GM12878 (cell line): Measurements from ENCODE around the gene PRDM8. TPM values are rescaled to one million over a fixed set of nuclear protein-coding genes. Genes with fewer than 3 reads are reported as not detected.

Source experiments
- ATAC-seq: fragments of 200-7000 bp; cut with Tn5 transposase; 3 replicates; pipeline ENCODE4 v1.9.1; 2020; ENCODE audit warnings: mild to moderate bottlenecking, moderate library complexity
- BruUV-seq: library from RNA; stranded (reverse); fragments of 400-500 nt; replicated peaks from 2 replicates; lab custom pipeline; 2021; lab: Mats Ljungman, UMichigan
- CTCF ChIA-PET: fragments of 300-600 bp; sonication (Branson Sonifier 250); formaldehyde crosslinking; extraction: SDS; loops from one replicate; lab custom pipeline; 2021; ENCODE audit warnings: inconsistent platforms; lab: Yijun Ruan, JAX
- POLR2A ChIA-PET: fragments of 350-600 bp; formaldehyde crosslinking; extraction: SDS; loops from one replicate; lab custom pipeline; 2021; ENCODE audit warnings: inconsistent platforms; lab: Charles Lee
- RAD21 ChIA-PET: fragments of 300-600 bp; sonication (Branson Sonifier 250); formaldehyde crosslinking; loops from one replicate; lab custom pipeline; 2023; ENCODE audit warnings: antibody characterized with exemption; ENCODE audit not compliant: unreplicated experiment; lab: Charles Lee
- SMC1A ChIA-PET: fragments of 300-600 bp; sonication (Branson Sonifier 250); formaldehyde crosslinking; loops from one replicate; lab custom pipeline; 2023; ENCODE audit not compliant: unreplicated experiment, uncharacterized antibody; lab: Charles Lee
- DNase-seq: peaks from one replicate; pipeline ENCODE4 v3.0.0-alpha.2; 2011; ENCODE audit warnings: low read depth, low spot score
- FAIRE-seq: peaks from 3 replicates; lab custom pipeline; 2011; peaks lifted over from hg19 to GRCh38; lab: Jason Lieb, UNC
- H2AFZ ChIP-seq: 2 replicates; pipeline ENCODE4 v1.6.0; 2011; ENCODE audit warnings: low read depth, low read length, control low read depth; ENCODE audit not compliant: control insufficient read depth
- H3K27ac ChIP-seq: 2 replicates; pipeline ENCODE4 v1.5.1; 2011; ENCODE audit warnings: control low read depth; ENCODE audit not compliant: control insufficient read depth, insufficient read depth
- H3K27me3 ChIP-seq, 2 experiments: replicated peaks in 1 of 2; 2 replicates each; pipeline versions ENCODE4 v1.6.0 to v1.6.1; 2011; ENCODE audit warnings: low read length in 1 of 2; ENCODE audit not compliant: control insufficient read depth in 2 of 2, insufficient read depth in 2 of 2
- H3K36me3 ChIP-seq, 2 experiments: 2 replicates each; pipeline ENCODE4 v1.5.1; 2011; ENCODE audit warnings: low read length in 1 of 2; ENCODE audit not compliant: control insufficient read depth in 2 of 2, insufficient read depth in 2 of 2
- H3K4me1 ChIP-seq: 2 replicates; pipeline ENCODE4 v1.6.1; 2011; ENCODE audit warnings: mild to moderate bottlenecking, low read length, moderate library complexity, mixed read lengths; ENCODE audit not compliant: control insufficient read depth, insufficient read depth
- H3K4me2 ChIP-seq: 2 replicates; pipeline ENCODE4 v1.6.0; 2011; ENCODE audit warnings: control low read depth; ENCODE audit not compliant: control insufficient read depth, insufficient read depth
- H3K4me3 ChIP-seq: fragments of 200-600 bp; sonication (generic); 2 replicates; pipeline ENCODE4 v1.5.1; 2016
- H3K79me2 ChIP-seq: 2 replicates; pipeline ENCODE4 v1.6.0; 2011; ENCODE audit warnings: low read length; ENCODE audit not compliant: control insufficient read depth, insufficient read depth
- H3K9ac ChIP-seq: 2 replicates; pipeline ENCODE4 v1.8.0; 2011; ENCODE audit warnings: low read length, control low read depth, mixed read lengths; ENCODE audit not compliant: control insufficient read depth, insufficient read depth
- H3K9me3 ChIP-seq: replicated peaks from 3 replicates; pipeline ENCODE4 v1.5.1; 2011; ENCODE audit warnings: mild to moderate bottlenecking, low read length; ENCODE audit not compliant: control insufficient read depth, insufficient read depth
- H4K20me1 ChIP-seq: 2 replicates; pipeline ENCODE4 v1.6.0; 2011; ENCODE audit not compliant: control insufficient read depth, insufficient read depth
- BRCA1 ChIP-seq: IDR thresholded peaks from 2 replicates; pipeline ENCODE4 v1.6.1; 2011; ENCODE audit warnings: low read depth, low read length, improper control_type of control experiment
- CBFB ChIP-seq: IDR thresholded peaks from 2 replicates; pipeline ENCODE4 v1.6.1; 2016; ENCODE audit warnings: antibody characterized with exemption, low read depth
- CHD1 ChIP-seq: IDR thresholded peaks from 2 replicates; pipeline ENCODE4 v1.6.1; 2012; ENCODE audit warnings: low read depth, low read length, improper control_type of control experiment
- HDGF ChIP-seq: fragments of 450-650 bp; IDR thresholded peaks from 2 replicates; pipeline ENCODE4 v1.6.1; 2016; ENCODE audit warnings: antibody characterized with exemption
- PAX8 ChIP-seq: fragments of 450-650 bp; IDR thresholded peaks from 2 replicates; pipeline ENCODE4 v1.6.1; 2017; ENCODE audit warnings: mild to moderate bottlenecking, moderate library complexity
- POLR2A ChIP-seq: IDR thresholded peaks from 2 replicates; pipeline ENCODE4 v1.6.1; 2011; ENCODE audit warnings: low read depth, mild to moderate bottlenecking, low read length
- SMAD5 ChIP-seq: IDR thresholded peaks from 2 replicates; pipeline ENCODE4 v1.6.1; 2016; ENCODE audit warnings: antibody characterized with exemption, low read depth
- SP1 ChIP-seq: IDR thresholded peaks from one replicate; pipeline ENCODE4 v1.6.1; 2011; ENCODE audit warnings: low read depth, low read length
- SUPT20H ChIP-seq: IDR thresholded peaks from 2 replicates; pipeline ENCODE4 v1.6.1; 2011; ENCODE audit warnings: low read depth, mild to moderate bottlenecking, low read length, moderate library complexity, borderline replicate concordance; ENCODE audit not compliant: control insufficient read depth
- TAF1 ChIP-seq: IDR thresholded peaks from 2 replicates; pipeline ENCODE4 v1.6.1; 2011; ENCODE audit warnings: mild to moderate bottlenecking, low read depth, low read length, borderline replicate concordance
- TCF3 ChIP-seq: IDR thresholded peaks from 2 replicates; pipeline ENCODE4 v1.6.1; 2012; ENCODE audit warnings: low read depth, mild to moderate bottlenecking, low read length, borderline replicate concordance; ENCODE audit not compliant: insufficient read depth
- ZSCAN29 ChIP-seq: fragments of 450-650 bp; IDR thresholded peaks from 2 replicates; pipeline ENCODE4 v1.6.1; 2017; ENCODE audit warnings: mild to moderate bottlenecking, moderate library complexity
- WGBS: methylation state at CpG from one replicate; pipeline ENCODE4 v1.1.6; 2016; ENCODE audit warnings: low lambda C conversion rate; ENCODE audit not compliant: insufficient replicate concordance, insufficient coverage; ENCODE audit errors: missing lambda C conversion rate; 5-methylcytosine and 5-hydroxymethylcytosine counted together
- in situ Hi-C: fragments of 300-500 bp; cut with MboI; formaldehyde crosslinking; loops from 9 replicates; pipeline ENCODE4 v1.14.3; 2018; ENCODE audit warnings: mixed read lengths
- intact Hi-C: fragments of 100-400 bp; cut with micrococcal nuclease; formaldehyde crosslinking; loops from one replicate; pipeline ENCODE4 v1.14.2; 2022; ENCODE audit not compliant: unreplicated experiment
- polyA plus RNA-seq, 11 experiments: library from polyadenylated mRNA; depleted of rRNA in 4 of 11; unstranded in 6 of 11; stranded (reverse) in 5 of 11; fragments of >200 nt; fragmentation: Nextera tagmentation in 4 of 11; fragmentation: Illumina TruSeq in 1 of 11; extraction: Ambion mirVana in 4 of 11; extraction: Trizol in 1 of 11; gene quantifications; 1 replicate in 1 of 11; 2 replicates in 10 of 11; pipeline versions ENCODE4 v1.2.1 to v1.2.3, GENCODE V29; 2011 to 2016; ENCODE audit warnings: inconsistent platforms in 2 of 11, missing spikeins in 2 of 11, low read depth in 1 of 11
- total RNA-seq, 4 experiments: library from RNA; depleted of rRNA in 3 of 4; stranded (reverse); fragments of >200 nt in 3 of 4; fragmentation: Illumina TruSeq in 1 of 4; extraction: Trizol in 1 of 4; gene quantifications; 2 replicates each; pipeline versions ENCODE4 v1.2.1 to v1.2.3, GENCODE V29; 2013 to 2021
- TF ChIP-seq, protein P1 (sequence below): IDR thresholded peaks from 2 replicates; pipeline ENCODE4 v1.6.1; 2011; ENCODE audit warnings: low read depth, mild to moderate bottlenecking, low read length, moderate library complexity, borderline replicate concordance; ENCODE audit errors: extremely low read depth

The PRDM8 gene
- total and polyA plus RNA-seq, 10 of the 15 experiments (the other 5 are each of a cell fraction or from before 2014, with no cell fraction given) = 0.09 to 1.6 (median 0.40) TPM

DNA sequence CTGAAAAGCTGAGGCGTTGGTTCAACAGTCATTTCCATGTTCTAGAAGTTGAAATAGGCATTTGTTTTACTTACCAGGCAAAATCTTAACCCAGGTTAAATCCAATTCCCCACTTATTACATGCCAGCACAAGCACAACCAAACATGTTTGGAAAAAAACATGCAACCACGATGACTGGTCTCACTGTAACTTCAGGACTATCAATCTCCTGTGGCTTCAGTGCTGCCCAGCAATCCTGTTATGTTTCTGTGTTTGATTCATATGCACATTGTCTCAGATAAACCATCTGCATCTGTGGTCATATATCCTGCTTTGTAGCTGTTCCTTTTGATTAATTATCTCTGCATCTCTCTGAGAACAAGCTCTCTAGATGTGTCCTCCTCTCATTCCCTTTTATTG is 28.3 kb downstream of the PRDM8 start:
- BruUV-seq = no TSS peak
- FAIRE-seq = no peak
- H3K4me1 ChIP-seq = peaks cover 21% of the 10 kb centered on the region
- no peak overlapping the region for H3K4me3 ChIP-seq
- no peaks in the 10 kb centered on the region for H3K79me2 ChIP-seq
- CTCF ChIA-PET = interaction anchor here (1.2 kb wide), 2 partner anchors 20 to 100 kb away, joined by 3 to 6 read pairs; no protein-coding TSS in a partner anchor
- SMC1A ChIA-PET = interaction anchor here (1.2 kb wide), 1 partner anchor 23 kb away, joined by 3 read pairs; no protein-coding TSS in a partner anchor
- no peak overlapping the region for H3K4me2 ChIP-seq
- H3K9ac ChIP-seq = no peak overlapping the region
- no peaks in the 10 kb centered on the region for H3K9me3 ChIP-seq
- 0 out of 4 replicates have a peak, but pooled peaks cover 0 to 1% of the 10 kb centered on the region in 2 experiments for H3K27me3 ChIP-seq
- POLR2A ChIA-PET = interaction anchor here (0.5 kb wide), 1 partner anchor 37 kb away, joined by 8 read pairs; no protein-coding TSS in a partner anchor
- intact Hi-C loops (loop anchor here (5.0 kb wide), 2 partner anchors 42 to 827 kb away; partner anchors contain the start of gene FGF5), in situ Hi-C loops (no loop called here)
- no peak for TF ChIP-seq SUPT20H
- no peak for TF ChIP-seq BRCA1
- TF ChIP-seq SP1 = no peak
- no peak for ATAC-seq
- WGBS = 34% methylated on average over 2 of the region's 2 CpGs
- H3K27ac ChIP-seq = no peak overlapping the region
- no peak for DNase-seq
- RAD21 ChIA-PET = interaction anchor here (0.8 to 1.2 kb wide), 2 partner anchors 9 to 13 kb away, joined by 3 read pairs; no protein-coding TSS in a partner anchor
- H3K36me3 ChIP-seq = no peaks in the 10 kb centered on the region
- H4K20me1 ChIP-seq = no peaks in the 10 kb centered on the region
- no peak overlapping the region for H2AFZ ChIP-seq

DNA sequence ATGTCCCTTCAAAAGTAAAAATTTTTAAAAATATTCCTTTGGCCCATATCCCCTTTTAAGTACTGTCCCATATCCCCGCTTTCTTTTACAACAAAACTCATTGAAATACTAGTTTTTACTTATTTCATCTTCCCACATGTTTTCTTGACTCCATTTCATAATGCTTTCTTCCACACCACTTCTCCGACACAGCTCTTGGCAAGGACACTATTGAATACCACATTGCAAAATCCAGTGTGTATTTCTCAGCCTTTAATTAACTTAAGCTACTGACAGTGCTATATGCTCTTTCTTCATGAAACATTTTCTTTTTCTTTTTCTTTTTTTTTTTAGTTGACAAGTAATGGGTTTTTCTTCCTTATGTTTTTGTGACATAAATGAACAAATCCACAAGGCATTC is 28.8 kb downstream of the PRDM8 start:
- ChIA-PET POLR2A (no interaction called here), RAD21 (interaction anchor here (0.8 to 1.4 kb wide), 3 partner anchors 9 to 14 kb away, joined by 3 read pairs; no protein-coding TSS in a partner anchor), SMC1A (no interaction called here), CTCF (interaction anchor here (1.1 to 1.4 kb wide), 4 partner anchors 21 to 101 kb away, joined by 3 to 6 read pairs (median 4); no protein-coding TSS in a partner anchor)
- BruUV-seq = no TSS peak
- Histone ChIP-seq H3K4me1 (peaks cover 23% of the 10 kb centered on the region), H3K36me3 (no peaks in the 10 kb centered on the region), H3K79me2 (no peaks in the 10 kb centered on the region), H3K9ac (no peak overlapping the region), H4K20me1 (no peaks in the 10 kb centered on the region), H3K27me3 (no peaks in the 10 kb centered on the region), H3K4me2 (no peak overlapping the region), H2AFZ (no peak overlapping the region), H3K4me3 (no peak overlapping the region), H3K27ac (no peak overlapping the region), H3K9me3 (no peaks in the 10 kb centered on the region; the same call in 2 of the 3 replicates)
- in situ Hi-C loops (no loop called here), intact Hi-C loops (loop anchor here (5.0 kb wide), 2 partner anchors 41 to 826 kb away; partner anchors contain the start of gene FGF5)
- ATAC-seq = no peak
- TF ChIP-seq SMAD5 (no peak), ZSCAN29 (no peak), TCF3 (no peak), CBFB (no peak), PAX8 (no peak), CHD1 (no peak), TAF1 (no peak), POLR2A (no peak), HDGF (no peak)
- TF ChIP-seq, protein P1, sequence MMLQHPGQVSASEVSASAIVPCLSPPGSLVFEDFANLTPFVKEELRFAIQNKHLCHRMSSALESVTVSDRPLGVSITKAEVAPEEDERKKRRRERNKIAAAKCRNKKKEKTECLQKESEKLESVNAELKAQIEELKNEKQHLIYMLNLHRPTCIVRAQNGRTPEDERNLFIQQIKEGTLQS = no peak
- DNase-seq = no peak
- WGBS = 82% methylated on average over 2 of the region's 2 CpGs
- FAIRE-seq = no peak
